ENCODE measurements around the gene SIGLEC14.

- TF ChIP-seq, protein P1, sequence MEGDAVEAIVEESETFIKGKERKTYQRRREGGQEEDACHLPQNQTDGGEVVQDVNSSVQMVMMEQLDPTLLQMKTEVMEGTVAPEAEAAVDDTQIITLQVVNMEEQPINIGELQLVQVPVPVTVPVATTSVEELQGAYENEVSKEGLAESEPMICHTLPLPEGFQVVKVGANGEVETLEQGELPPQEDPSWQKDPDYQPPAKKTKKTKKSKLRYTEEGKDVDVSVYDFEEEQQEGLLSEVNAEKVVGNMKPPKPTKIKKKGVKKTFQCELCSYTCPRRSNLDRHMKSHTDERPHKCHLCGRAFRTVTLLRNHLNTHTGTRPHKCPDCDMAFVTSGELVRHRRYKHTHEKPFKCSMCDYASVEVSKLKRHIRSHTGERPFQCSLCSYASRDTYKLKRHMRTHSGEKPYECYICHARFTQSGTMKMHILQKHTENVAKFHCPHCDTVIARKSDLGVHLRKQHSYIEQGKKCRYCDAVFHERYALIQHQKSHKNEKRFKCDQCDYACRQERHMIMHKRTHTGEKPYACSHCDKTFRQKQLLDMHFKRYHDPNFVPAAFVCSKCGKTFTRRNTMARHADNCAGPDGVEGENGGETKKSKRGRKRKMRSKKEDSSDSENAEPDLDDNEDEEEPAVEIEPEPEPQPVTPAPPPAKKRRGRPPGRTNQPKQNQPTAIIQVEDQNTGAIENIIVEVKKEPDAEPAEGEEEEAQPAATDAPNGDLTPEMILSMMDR (IDR thresholded peaks at IDR 0.05) = no peak
- TF ChIP-seq POLR2A (IDR thresholded peaks at IDR 0.05) = no peak
Measured at GRCh38 chr19:51692468-51692867, 45.8 kb upstream of the SIGLEC14 start.
